ENCODE measurements around the gene KCNK6. TPM values are rescaled to one million over a fixed set of nuclear protein-coding genes. Genes with fewer than 3 reads are reported as not detected.

Gene KCNK6
- total RNA-seq, 1 experiment from 2014 or later, result 18.3 TPM

- TF ChIP-seq STAT6 (CRISPR knock-in tag; conservative IDR thresholded peaks at IDR 0.05; ENCODE audit: low read depth) (no peak), RORB (CRISPR knock-in tag; IDR thresholded peaks at IDR 0.05) (no peak), ZNF423 (CRISPR knock-in tag; IDR thresholded peaks at IDR 0.05) (no peak), CREM (CRISPR knock-in tag; IDR thresholded peaks at IDR 0.05) (no peak), TP53 (CRISPR knock-in tag; IDR thresholded peaks at IDR 0.05) (no peak)
Observed at GRCh38 chr19:38308926-38309614, 10.6 kb upstream of the KCNK6 start (continued).

- Mint-ChIP-seq H3K27ac (no peak overlapping the region), H3K9me3 (no peaks in the 10 kb centered on the region), H3K4me1 (peaks cover 10% of the 10 kb centered on the region), H3K27me3 (ENCODE audit: low read depth) (no peaks in the 10 kb centered on the region), H3K4me3 (no peak overlapping the region), H3K36me3 (no peaks in the 10 kb centered on the region)
- ChIA-PET POLR2A (interaction anchor here (0.5 to 0.9 kb wide), 2 partner anchors 24 to 403 kb away, joined by 3 to 4 read pairs; partner anchors contain the start of gene WDR87), CTCF (interaction anchor here (0.5 to 0.6 kb wide), 2 partner anchors 19 to 614 kb away, joined by 3 read pairs; no protein-coding TSS in a partner anchor)
- no peak for ATAC-seq
- no peak for DNase-seq (ENCODE audit: low spot score)
- TF ChIP-seq E2F4 (CRISPR knock-in tag; IDR thresholded peaks at IDR 0.05; ENCODE audit: borderline replicate concordance, low read depth) (no peak), ATF6 (CRISPR knock-in tag; IDR thresholded peaks at IDR 0.05) (no peak), ESRRA (CRISPR knock-in tag; IDR thresholded peaks at IDR 0.05; ENCODE audit: borderline replicate concordance) (no peak), ZNF138 (CRISPR knock-in tag; conservative IDR thresholded peaks at IDR 0.05) (no peak), ZSCAN18 (CRISPR knock-in tag; IDR thresholded peaks at IDR 0.05) (no peak)
Observed at GRCh38 chr19:38309615-38310278, 9.9 kb upstream of the KCNK6 start.

GRCh38 chr19:38310279-38310670 is 9.4 kb upstream of the KCNK6 start:
- H3K9me3 Mint-ChIP-seq, result no peaks in the 10 kb centered on the region
- CTCF ChIA-PET, result interaction anchor here (0.6 kb wide), 1 partner anchor 18 kb away, joined by 3 read pairs; no protein-coding TSS in a partner anchor
- no peaks in the 10 kb centered on the region for H3K27me3 Mint-ChIP-seq (ENCODE audit: low read depth)
- TF ChIP-seq ZNF423 (CRISPR knock-in tag; IDR thresholded peaks at IDR 0.05) (no peak), ZNF219 (CRISPR knock-in tag; IDR thresholded peaks at IDR 0.05; ENCODE audit: borderline replicate concordance) (no peak), E2F4 (CRISPR knock-in tag; IDR thresholded peaks at IDR 0.05; ENCODE audit: borderline replicate concordance, low read depth) (no peak), GRHL2 (CRISPR knock-in tag; IDR thresholded peaks at IDR 0.05; ENCODE audit: insufficient replicate concordance, severe bottlenecking) (no peak), TCF7 (CRISPR knock-in tag; IDR thresholded peaks at IDR 0.05; ENCODE audit: low read depth) (no peak), ERG (CRISPR knock-in tag; IDR thresholded peaks at IDR 0.05) (no peak), NR2C2 (CRISPR knock-in tag; IDR thresholded peaks at IDR 0.05) (no peak), ZNF416 (CRISPR knock-in tag; IDR thresholded peaks at IDR 0.05) (no peak), FOXP4 (CRISPR knock-in tag; IDR thresholded peaks at IDR 0.05) (no peak)
- H3K27ac Mint-ChIP-seq, result no peak overlapping the region
- H3K4me1 Mint-ChIP-seq, result peaks cover 11% of the 10 kb centered on the region
- ATAC-seq (no peak), DNase-seq (ENCODE audit: low spot score) (no peak)
- H3K36me3 Mint-ChIP-seq, result no peaks in the 10 kb centered on the region
- POLR2A ChIA-PET, result no interaction called here
- H3K4me3 Mint-ChIP-seq, result no peak overlapping the region

Data from WTC11 (cell line).